HG03354 (cell line): ENCODE data around the gene IL6ST.
"Not testable (repeated sequence)": the region's sequence is repeated elsewhere in the genome, so short reads cannot be mapped to it uniquely, and the experiment has no call there.

Source experiments
- ATAC-seq: cut with Tn5 transposase; IDR thresholded peaks from one replicate; pipeline ENCODE4 v1.9.1; 2021; ENCODE audit warnings: mild to moderate bottlenecking; ENCODE audit not compliant: unreplicated experiment, poor library complexity, severe bottlenecking

Gene IL6ST

DNA sequence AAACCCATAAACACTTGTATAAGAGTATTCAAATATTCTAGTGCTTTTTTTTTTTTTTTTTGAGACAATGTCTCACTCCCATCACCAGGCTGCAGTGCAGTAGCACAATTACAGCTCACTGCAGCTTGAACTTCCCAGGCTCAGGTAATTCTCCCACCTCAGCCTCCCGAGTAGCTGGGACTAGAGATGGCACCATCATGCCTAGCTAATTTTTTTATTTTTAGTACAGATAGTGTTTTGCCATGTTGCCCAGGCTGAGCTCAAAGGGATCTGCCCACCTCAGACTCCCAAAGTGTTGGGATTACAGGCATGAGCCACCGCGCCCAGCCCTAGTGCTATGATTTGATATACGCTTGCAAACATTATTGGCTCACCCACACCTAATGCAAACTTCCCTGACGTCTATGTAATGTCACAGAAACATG, 11.8 kb downstream of the IL6ST start:
- ATAC-seq = no peak

GRCh38 chr5:55973296-55973695, 21.5 kb downstream of the IL6ST start:
- ATAC-seq = no peak

- ATAC-seq = no peak
These were observed 24.8 kb downstream of the IL6ST start for GRCh38 chr5:55969956-55970355.

DNA sequence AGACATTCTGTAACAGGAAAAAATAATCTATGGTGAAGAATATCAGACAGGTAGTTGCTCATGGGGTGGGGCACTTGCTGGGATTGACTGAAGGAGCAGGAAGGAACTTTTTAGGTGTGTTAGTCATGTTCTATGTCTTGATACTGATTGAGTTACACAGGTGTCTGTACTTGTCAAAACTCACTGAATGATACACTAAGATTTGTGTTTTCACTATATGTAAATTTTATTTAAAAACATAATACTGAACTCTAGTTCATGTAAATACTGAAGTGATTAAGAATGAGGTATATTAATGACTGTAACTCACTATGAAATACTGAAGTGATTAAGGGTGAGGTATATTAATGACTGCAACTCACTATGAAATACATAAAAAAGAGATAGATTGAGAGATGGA, 28.5 kb downstream of the IL6ST start:
- no peak for ATAC-seq

- no peak for ATAC-seq
These were observed 29.2 kb downstream of the IL6ST start for GRCh38 chr5:55965525-55965924.

GRCh38 chr5:55960779-55961178, 34.0 kb downstream of the IL6ST start:
- no peak for ATAC-seq

DNA sequence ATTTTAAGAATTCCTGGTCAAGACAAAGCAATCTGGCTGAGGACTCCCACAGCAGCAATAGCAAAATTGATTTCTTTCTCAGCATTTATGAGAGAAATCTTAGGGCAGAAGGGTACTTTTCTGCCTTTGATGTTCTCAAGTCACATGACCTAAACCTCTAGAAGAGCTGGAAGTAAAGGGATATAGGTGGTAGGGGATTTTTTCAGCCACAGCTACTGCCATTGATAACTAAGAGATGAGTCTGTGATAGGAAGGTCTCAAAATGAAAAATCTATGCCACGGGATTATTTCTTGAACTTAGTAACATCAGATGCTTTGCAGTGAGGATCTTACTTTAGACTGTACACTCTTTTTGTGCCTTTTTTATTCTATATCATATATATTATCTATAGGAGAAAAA, 35.6 kb downstream of the IL6ST start:
- ATAC-seq = no peak

- ATAC-seq = not testable (repeated sequence)
These were observed 53.6 kb downstream of the IL6ST start for GRCh38 chr5:55941154-55941553.

DNA sequence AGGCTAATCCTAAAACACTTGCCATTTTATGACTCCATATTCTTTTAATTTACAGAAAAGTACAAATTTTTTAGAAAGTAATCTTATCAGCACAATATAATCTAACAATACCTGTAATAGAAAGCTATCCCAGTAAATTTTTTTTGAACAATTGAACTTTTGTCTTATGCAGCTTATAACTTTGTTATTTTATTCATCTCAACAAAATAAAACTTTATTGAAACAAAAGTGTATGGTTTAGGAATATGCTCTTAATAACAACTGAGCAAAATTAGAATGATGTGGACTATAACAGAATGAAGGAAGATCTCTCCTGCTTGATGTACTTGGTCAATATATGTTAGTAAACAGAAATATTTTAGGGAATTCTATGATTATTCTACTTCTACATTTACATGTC, 57.2 kb downstream of the IL6ST start:
- not testable (repeated sequence) for ATAC-seq

GRCh38 chr5:55936100-55936693, 58.6 kb downstream of the IL6ST start:
- peak; percentile 74 for ATAC-seq

- no peak for ATAC-seq
These were observed 59.4 kb downstream of the IL6ST start for GRCh38 chr5:55935371-55935770.

DNA sequence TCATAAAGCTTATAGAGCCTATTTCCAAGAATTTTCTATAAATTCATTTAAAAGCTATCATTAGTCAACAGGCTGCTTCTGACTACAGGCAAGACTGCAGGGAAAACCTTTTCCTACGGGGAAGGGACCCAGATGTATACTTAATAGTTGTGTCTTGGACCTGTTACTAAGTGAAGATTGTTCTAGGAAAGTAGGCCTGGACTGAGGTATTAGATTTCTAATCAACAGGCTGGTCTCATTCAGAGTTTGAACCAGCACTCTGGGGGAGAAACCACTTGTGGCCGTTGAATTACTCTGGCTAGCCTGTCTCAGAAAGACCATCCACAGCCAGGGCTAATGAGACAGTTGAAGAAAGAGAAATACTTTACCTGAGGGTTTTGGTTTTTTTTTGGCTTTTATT, 60.0 kb downstream of the IL6ST start:
- ATAC-seq = no peak

GRCh38 chr5:55934115-55934613, 60.6 kb downstream of the IL6ST start:
- no peak for ATAC-seq

DNA sequence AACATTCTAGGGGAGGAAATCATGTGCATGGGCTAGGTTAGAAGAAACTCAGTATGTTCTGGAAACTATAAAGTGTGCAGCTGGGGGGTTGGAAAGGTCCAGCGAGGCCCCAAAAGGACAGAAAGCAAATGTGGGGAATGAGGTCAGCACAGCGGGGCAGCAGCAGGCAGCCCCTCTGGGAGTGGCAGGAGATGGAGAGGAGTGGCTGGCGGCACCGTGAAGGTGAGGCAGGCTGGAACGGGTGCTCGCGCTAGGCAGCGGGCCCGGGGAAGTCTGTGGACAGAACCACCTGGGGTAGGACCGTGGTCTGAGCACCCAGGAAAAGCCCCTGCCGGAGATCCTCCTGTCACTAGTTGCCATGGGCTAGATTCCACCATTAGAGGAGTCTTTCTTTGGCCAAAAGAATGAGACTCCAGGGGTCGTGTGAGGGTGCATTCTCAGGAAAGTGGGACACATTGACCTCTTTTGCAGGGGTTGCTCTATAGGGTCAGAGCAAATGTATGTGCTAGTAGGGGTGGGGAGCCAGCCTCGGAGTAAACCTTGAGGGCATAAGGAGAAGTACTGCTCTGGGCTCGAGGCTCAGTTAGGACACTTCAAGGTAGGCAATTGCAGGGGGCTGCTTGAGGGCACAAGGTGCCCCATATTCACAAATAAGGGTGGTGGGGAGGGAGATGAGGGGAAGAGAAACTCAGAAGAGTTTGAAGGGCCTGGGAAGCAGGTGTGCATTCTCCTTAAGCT, 61.2 kb downstream of the IL6ST start:
- ATAC-seq = no peak

DNA sequence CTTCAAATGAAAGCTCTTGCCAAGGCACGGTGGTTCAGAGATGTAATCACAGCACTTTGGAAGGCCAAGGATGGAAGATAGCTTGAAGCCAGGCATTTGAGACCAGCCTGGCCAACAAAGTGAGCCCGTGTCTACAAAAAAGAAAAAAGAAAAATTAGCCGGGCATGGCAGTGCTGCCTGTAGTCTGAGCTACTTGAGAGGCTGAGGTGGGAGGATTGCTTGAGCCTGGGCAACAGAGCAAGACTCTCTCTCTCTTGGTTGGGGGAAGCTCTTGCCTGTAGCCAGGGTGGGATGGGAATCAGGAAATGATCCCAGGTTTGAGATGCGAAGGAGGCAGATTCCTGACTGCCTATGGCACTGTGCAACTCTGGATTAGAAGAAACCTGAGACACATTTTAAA, 62.1 kb downstream of the IL6ST start:
- ATAC-seq = no peak

DNA sequence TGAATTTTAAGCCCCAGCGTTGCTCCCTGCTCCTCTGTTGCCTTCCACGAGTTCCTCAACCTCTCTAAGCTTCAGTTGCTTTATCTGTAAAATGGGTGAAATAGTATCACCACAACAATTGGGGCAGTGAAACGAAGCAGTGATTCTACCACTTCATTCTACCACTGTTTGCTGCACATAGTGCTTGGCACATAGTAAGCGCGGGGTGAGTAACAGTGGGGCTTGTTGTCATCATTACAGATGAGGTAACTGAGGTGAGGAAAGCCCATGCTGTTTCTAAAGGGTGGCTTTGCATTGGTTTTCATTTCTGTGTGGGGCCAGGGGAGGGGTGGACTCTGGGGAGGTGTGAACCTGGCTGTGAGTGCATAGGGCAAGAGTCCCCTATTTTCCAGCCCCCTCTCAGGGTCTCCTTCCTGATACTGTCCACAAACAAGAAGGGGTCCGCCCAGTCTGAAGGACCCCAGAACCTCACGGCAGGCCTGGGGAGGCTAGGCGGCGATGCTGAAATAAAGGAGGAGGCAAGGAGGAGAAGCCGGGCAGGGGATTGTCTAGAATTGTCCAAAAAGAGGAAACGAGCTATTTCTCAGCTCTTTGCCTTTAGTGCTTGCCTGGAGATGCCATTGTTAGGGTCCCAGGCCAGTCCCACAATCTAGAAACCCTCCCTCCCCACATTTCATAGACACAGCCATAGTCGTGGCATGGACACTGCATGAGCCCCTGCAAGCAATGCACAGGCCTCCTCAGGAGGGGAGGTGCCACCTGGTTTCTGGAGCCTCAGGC, 65.6 kb downstream of the IL6ST start:
- no peak for ATAC-seq

DNA sequence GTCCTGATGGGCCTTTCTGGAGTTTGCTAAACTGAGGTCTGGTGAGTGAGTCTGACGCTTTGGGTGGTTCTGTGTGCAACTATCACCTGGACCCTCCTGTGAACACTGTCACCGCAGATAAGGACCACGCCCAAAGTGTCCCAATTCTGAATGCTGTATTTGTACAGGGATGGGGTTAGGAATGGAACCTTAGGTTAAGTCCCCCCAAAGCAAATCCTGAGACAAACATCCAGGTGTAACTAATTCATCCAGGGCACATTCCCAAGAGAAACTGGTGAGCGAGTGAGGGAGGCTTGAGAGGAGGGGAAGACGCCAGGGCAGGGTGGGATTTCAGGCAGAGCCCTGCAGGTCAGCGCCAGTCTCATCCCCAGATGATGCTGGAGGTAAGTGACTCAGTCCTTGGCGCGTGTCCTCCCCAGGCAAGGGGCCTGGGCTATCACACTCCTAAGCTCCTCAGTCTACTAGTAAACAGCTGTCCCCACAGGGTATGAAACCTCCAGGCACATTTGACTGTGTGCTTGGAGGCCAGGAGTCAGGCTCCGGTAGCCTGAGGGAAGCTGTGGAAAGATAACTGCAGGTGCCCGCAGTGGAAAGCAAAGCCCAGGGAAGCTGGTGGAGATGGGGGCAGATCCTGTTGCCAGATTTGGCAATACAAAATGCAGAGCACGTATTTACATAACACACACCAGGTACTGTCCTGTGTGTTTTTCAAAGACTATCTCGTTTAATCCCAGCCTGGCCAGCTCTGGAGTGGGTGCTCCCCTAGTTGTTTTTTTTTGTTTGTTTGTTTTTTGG, 66.7 kb downstream of the IL6ST start:
- no peak for ATAC-seq

- ATAC-seq = no peak
These were observed 68.3 kb downstream of the IL6ST start for GRCh38 chr5:55926476-55926875.

- ATAC-seq = no peak
These were observed 69.1 kb downstream of the IL6ST start for GRCh38 chr5:55925712-55926111.

GRCh38 chr5:55925181-55925580, 69.6 kb downstream of the IL6ST start:
- ATAC-seq = no peak
